ENCODE measurements around the gene SH2B3. TPM values are rescaled to one million over a fixed set of nuclear protein-coding genes. Genes with fewer than 3 reads are reported as not detected.
"Not testable (repeated sequence)": the region's sequence is repeated elsewhere in the genome, so short reads cannot be mapped to it uniquely, and the experiment has no call there.

SH2B3 gene
- total RNA-seq, 1 donor from 2014 or later = 124 TPM

DNA sequence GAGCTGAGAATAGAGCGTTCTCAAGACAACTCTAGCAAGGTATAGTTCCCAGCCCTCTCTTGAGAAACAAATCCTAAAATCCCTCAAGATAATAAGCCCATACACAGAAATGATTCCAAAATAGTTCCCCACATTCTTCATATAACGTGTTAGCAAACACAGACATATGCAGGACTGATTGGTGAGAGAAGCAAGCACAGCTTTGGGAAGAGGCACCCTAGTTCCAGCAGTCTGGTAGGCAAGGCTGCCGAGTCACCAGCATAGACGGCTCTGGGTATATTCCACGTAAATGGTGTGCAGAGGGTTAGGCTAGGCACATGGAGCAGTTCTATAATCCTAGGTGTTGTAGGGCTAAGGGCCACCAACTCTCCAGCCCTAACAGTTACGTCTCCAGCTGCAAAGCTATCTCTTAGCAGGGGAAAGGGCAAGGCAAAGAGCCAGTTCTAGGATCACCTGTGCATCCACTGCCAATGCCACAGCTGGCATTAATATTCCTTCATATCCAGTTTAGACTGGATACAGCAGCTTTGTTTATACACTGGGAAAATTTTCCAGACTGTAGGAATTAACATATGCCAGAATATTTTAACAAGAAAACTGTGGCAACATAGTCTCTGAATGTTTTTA lies 52.9 kb downstream of the SH2B3 start:
- no peak for DNase-seq (ENCODE audit: low spot score in 2 of 2)
- H3K36me3 ChIP-seq = peaks cover 51 to 52% of the 10 kb centered on the region in 2 donors

DNA sequence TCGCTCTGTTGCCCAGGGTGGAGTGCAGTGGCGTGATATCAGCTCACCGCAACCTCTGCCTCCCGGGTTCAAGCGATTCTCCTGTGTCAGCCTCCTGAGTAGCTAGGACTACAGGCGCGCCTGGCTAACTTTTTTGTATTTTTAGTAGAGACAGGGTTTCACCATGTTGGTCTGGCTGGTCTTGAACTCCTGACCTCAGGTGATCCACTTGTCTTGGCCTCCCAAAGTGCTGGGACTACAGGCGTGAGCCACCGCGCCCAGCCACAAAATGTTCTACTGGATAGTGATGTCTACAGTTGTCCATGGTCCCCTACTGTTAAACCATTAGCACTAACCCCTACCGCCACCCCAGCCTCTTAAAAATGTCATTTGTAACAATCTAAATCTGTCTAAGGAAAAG lies 54.4 kb downstream of the SH2B3 start:
- H3K27me3 ChIP-seq; H3K9me3 ChIP-seq; H3K4me3 ChIP-seq; intact Hi-C loops (cut with DNase I); DNase-seq (ENCODE audit: low spot score in 2 of 2); H3K4me1 ChIP-seq; H3K27ac ChIP-seq: not testable (repeated sequence)
- H3K36me3 ChIP-seq = peaks cover 38 to 42% of the 10 kb centered on the region in 2 donors

More for the DNA sequence above, 52.9 kb downstream of the SH2B3 start:
- no peaks in the 10 kb centered on the region for H3K27me3 ChIP-seq
- H3K27ac ChIP-seq = no peak overlapping the region
- no peak overlapping the region for H3K4me3 ChIP-seq
- TF ChIP-seq, protein P1, sequence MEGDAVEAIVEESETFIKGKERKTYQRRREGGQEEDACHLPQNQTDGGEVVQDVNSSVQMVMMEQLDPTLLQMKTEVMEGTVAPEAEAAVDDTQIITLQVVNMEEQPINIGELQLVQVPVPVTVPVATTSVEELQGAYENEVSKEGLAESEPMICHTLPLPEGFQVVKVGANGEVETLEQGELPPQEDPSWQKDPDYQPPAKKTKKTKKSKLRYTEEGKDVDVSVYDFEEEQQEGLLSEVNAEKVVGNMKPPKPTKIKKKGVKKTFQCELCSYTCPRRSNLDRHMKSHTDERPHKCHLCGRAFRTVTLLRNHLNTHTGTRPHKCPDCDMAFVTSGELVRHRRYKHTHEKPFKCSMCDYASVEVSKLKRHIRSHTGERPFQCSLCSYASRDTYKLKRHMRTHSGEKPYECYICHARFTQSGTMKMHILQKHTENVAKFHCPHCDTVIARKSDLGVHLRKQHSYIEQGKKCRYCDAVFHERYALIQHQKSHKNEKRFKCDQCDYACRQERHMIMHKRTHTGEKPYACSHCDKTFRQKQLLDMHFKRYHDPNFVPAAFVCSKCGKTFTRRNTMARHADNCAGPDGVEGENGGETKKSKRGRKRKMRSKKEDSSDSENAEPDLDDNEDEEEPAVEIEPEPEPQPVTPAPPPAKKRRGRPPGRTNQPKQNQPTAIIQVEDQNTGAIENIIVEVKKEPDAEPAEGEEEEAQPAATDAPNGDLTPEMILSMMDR (IDR thresholded peaks at IDR 0.05) = no peak
- H3K4me1 ChIP-seq = no peaks in the 10 kb centered on the region
- intact Hi-C loops (cut with DNase I) = no loop called here
- H3K9me3 ChIP-seq = no peaks in the 10 kb centered on the region

DNA sequence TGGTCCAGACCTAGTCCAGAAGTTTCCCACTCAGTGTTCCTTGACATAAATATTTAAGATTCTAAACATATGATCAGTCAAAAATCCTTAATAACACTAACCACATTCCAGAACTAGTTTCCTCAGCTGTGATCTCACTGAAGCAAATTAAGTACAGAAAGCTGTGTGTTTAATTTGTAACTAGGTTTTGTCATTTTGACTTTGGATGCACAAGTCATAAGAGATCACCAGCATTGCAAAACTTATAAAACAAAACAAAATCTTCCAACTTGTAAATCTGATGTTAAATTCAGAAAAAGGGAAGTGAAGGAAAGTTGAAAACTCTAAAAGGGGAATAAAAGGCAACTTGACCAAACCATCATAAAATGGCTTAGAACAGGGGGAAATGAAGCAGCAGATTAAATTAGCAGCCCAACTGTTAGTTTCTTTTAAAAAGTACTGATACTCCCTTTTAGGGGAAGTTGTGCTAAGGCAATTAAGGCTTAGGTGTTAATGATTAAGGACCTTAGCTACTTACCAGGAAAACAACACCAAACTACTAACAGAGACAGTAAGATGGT lies 56.6 kb downstream of the SH2B3 start:
- intact Hi-C loops (cut with DNase I) = no loop called here
- H3K4me3 ChIP-seq = no peak overlapping the region
- no peaks in the 10 kb centered on the region for H3K9me3 ChIP-seq
- H3K27ac ChIP-seq = no peak overlapping the region
- H3K36me3 ChIP-seq = peaks cover 22 to 25% of the 10 kb centered on the region in 2 donors
- no peaks in the 10 kb centered on the region for H3K27me3 ChIP-seq
- TF ChIP-seq, protein P1 (IDR thresholded peaks at IDR 0.05) = no peak
- H3K4me1 ChIP-seq = peaks cover 0 to 2% of the 10 kb centered on the region in 2 donors
- DNase-seq (ENCODE audit: low spot score in 2 of 2) = no peak

DNA sequence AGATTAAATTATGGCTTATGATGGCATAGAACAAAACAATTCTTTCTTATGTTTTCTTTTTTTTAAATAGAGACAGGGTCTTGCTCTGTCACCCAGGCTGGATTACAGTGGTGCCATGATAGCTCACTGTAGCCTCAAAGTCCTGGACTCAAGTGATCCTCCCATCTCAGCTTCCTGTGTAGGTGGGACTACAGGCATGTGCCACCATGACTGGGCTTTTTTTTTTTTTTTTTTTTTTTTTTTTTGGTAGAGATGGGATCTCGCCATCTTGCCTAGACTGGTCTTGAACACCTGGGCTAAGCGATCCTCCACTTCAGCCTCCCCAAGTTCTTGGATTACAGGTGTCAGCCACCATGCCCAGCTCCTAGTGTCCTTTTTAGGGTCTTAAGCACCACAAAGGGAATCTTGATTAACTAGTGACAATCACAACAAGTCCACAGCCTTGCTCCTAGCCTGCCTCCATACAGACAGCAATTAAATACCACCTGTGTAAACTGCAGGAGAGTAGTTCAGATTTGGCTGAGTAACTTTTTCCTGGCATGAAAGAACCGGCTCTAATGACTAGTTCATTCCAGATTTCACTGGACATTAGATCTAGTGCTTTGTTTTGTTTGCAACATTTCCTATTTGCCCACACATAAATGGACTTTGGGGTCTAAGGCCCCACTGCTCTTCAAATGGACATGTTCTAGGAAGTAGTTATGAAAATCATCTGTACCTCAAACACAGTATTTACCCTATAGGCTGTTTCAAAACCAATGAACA lies 61.6 kb downstream of the SH2B3 start:
- intact Hi-C loops (cut with DNase I) = no loop called here
- Histone ChIP-seq H3K9me3 (no peaks in the 10 kb centered on the region), H3K27ac (peak overlapping the region; percentile 62), H3K4me1 (peaks cover 0 to 12% of the 10 kb centered on the region in 2 donors), H3K27me3 (no peaks in the 10 kb centered on the region), H3K4me3 (no peak overlapping the region), H3K36me3 (peaks cover 11 to 16% of the 10 kb centered on the region in 2 donors)
- DNase-seq (ENCODE audit: low spot score in 2 of 2) = no peak
- TF ChIP-seq, protein P1 (IDR thresholded peaks at IDR 0.05) = no peak

DNA sequence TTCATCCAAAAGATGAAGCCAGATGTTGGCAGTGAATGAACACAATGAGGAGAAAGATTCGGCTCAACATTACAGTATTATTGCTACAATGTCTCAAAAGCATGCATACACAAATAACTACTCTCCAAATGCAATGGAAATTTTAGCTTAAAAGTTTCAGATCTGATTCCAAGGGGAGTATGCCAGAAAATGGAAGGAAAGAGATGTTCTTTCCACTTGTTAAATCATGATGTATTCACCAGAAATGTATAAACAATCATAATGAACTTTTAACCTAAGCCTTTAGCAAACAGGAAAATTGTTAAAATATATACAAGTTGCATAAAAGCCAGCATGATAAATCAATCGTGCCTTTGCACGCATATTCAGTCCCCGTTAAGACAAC lies 62.1 kb downstream of the SH2B3 start:
- no peak for DNase-seq (ENCODE audit: low spot score in 2 of 2)
- Histone ChIP-seq H3K4me1 (peaks cover 0 to 12% of the 10 kb centered on the region in 2 donors), H3K27me3 (no peaks in the 10 kb centered on the region), H3K4me3 (no peak overlapping the region), H3K36me3 (peaks cover 11 to 20% of the 10 kb centered on the region in 2 donors), H3K9me3 (no peaks in the 10 kb centered on the region), H3K27ac (peak overlapping the region; percentile 62)
- intact Hi-C loops (cut with DNase I) = no loop called here
- TF ChIP-seq, protein P1 (IDR thresholded peaks at IDR 0.05) = no peak

DNA sequence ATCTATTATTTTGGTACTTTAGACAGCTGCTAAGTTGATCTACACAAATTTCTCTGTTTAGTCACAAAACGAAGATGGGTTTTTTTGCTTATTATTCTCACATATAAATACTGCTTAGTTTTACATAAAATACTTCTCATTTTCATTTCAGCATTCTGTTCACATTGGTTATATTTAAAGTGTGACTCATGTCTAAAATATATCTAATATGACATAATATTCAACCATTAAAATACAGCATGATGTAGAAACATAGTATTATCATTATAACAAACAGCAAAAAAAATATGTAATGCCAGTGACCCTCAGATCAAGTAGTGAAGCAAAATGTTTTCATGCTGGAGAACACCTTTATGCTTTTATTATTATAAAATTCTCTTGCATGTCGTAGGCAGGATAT lies 63.7 kb downstream of the SH2B3 start:
- Histone ChIP-seq H3K36me3 (peaks cover 9 to 17% of the 10 kb centered on the region in 2 donors), H3K27ac (peak overlapping the region; percentile 56 to 62)
- intact Hi-C loops (cut with DNase I) = no loop called here

More for the DNA sequence above, 63.7 kb downstream of the SH2B3 start:
- Histone ChIP-seq H3K4me3 (no peak overlapping the region), H3K27me3 (no peaks in the 10 kb centered on the region), H3K9me3 (no peaks in the 10 kb centered on the region), H3K4me1 (peaks cover 0 to 12% of the 10 kb centered on the region in 2 donors)
- DNase-seq (ENCODE audit: low spot score in 2 of 2) = no peak
- TF ChIP-seq, protein P1 (IDR thresholded peaks at IDR 0.05) = no peak

Measured in ascending aorta (tissue), 2 donors.